ENCODE measurements around the gene CLDN9.

CLDN9 gene, protein sequence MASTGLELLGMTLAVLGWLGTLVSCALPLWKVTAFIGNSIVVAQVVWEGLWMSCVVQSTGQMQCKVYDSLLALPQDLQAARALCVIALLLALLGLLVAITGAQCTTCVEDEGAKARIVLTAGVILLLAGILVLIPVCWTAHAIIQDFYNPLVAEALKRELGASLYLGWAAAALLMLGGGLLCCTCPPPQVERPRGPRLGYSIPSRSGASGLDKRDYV

DNA sequence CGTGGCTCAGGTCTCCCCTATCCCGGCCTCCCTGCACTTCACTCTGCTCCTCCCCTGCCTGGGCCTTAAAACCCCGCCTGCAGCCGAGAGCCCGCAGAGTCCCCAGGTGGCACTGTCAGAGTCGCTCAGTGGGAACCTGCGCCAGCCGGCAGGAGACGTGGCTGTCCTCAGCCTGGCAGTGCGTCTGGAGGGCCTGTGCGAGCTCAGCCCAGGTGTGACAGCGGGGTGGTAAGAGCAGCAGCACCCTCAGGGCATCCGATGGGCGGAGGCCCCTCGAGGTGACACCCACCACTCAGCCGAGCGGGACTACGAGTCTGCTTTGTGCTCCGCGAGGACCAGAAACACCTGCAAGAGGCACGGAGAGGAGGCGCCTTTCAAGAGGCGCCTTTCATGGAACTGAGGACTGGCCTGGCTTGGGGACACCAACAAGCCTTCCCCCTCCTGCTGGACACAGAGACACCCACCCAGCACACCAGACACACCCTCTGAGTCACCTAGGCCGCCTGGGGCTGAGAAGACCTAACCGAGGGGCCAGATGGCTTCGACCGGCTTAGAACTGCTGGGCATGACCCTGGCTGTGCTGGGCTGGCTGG is at the start of gene CLDN9:
Gene CLDN9 (plus strand): TSS at position 96 of the 593 bp plus-strand sequence. CDS start 440 bp downstream, at position 536.
- DNase-seq (ENCODE audit: low spot score) = no peak

DNA sequence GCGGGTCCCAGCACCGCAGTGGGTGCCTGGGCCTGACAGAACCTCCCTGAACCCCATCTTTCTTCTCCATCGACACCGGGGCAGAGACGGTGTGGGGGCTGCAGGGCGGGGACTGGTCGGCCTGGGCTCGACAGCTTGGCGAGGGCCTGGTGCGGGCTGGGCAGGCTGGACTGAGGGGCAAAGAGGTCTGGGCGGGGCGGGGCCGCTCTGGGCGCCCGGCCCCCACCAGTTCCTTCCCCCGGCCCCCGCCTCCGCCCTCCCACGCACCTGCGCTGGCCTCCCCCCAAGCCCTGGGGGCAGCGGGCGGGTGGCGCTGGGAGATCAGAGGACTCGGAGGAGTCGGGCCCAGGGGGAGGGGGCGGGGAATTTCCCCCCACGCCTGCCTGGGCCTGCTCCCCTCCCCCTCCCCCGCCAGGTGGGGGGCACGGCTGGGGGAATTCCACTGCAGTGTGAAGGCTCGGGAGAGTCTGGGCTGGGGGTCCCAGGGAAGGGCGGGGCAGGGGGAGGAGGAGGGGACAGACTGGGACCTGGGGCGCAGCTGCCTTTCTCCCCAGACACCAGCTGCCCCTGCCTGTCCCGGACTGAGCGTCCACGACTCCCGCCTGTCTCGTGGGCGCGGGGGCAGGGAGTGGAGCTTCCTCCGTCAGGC is 49.5 kb upstream of the CLDN9 start:
- no peak for DNase-seq (ENCODE audit: low spot score)

DNA sequence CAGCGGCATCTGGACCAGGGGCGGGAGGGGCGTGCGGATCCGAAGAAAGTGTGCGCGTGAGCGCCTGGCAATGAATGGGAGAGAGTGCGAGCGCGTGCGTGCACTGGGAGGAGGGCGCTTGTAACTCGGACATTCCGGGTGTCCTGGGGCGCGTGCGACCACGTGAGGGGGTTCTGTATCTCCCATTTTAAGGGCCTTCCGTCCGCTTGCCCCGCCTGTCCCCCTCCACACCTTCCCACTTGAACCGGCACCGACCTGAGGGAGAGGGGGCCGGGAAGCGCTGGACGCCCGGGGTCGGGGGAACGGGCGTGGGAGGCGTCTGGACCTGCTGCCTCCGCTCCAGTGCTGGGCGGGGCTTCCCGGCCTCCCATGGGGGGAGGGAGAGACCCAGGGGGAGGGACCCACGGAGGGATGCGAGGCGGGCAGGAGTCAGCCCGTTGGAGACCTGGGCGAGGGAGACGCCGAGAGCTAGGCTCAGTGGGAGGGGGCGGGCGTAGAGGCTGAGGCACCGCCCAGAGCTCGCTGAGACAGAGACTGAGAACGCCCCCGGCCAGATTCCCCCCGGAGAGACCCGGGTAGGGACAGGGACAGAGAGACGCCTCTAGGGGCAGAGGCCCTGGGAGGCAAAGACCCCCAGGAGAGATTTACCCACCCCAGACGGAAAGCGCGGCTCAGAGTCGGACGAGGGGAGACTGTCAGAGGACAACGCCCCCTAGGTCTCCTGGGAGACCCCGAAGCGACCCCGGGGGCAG is 48.8 kb upstream of the CLDN9 start, which contains the start of gene KREMEN2:
Gene KREMEN2 (plus strand): TSS at position 553 of the 752 bp plus-strand sequence. CDS start 246 bp downstream, outside the sequence.
- DNase-seq (ENCODE audit: low spot score) = peak; percentile 69

DNA sequence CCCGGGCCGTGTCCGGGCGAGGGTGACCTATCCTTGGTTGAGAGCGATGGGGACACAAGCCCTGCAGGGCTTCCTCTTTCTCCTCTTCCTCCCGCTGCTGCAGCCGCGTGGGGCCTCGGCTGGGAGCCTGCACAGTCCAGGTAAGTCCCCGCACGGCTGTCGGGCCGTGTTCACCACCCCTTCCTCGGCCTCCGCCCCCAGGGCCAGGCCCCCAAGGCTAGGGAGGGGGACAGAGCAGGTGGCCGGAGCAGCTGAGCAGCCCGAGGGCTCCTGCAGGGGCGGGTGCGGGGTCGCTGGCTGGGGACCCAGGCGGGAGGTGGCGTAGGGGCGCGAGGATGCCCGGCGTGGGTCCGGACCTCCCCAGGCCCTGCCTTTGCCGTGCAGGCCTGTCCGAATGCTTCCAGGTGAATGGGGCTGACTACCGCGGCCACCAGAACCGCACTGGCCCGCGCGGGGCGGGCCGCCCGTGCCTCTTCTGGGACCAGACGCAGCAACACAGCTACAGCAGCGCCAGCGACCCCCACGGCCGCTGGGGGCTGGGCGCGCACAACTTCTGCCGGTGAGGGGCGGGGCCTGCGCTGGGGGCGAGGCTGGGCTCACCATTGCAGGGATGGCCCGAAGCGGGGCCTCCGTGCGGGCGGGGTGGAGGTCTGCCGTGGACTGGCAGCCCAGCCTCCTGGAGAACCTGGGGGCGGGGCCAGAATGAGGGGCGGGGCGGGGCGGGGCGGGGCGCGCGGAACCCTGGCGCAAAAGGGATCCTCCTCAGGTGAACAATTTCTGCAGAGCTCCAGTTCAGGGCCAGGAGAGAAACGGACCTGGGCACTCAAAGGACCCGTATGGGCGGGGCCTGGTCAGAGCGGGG is 48.0 kb upstream of the CLDN9 start:
- DNase-seq (ENCODE audit: low spot score) = peak; percentile 74

DNA sequence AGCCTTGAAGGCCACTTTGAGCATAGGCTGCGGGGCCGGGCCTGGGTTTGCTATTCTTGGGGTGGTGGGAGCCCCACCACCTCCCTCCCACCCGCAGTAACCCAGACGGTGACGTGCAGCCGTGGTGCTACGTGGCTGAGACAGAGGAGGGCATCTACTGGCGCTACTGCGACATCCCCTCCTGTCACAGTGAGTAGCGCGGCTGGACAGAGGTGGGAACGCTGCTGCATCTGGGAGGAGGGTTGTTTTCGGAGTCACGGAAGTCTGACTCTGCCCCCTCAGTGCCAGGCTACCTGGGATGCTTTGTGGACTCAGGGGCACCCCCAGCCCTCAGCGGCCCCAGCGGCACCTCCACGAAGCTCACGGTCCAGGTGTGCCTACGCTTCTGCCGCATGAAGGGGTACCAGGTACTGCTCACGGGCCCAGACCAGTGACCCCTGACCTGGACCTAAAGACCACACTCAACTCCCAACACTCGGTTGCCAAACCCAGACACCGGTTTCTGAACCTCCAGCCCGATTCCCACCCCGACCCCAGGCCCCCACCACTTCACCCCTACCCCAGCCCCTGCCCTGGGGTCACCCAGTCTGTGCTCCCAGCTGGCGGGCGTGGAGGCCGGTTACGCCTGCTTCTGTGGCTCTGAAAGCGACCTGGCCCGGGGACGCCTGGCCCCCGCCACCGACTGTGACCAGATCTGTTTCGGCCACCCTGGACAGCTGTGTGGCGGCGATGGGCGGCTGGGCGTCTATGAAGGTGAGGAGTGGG is 46.5 kb upstream of the CLDN9 start:
- DNase-seq (ENCODE audit: low spot score) = no peak

DNA sequence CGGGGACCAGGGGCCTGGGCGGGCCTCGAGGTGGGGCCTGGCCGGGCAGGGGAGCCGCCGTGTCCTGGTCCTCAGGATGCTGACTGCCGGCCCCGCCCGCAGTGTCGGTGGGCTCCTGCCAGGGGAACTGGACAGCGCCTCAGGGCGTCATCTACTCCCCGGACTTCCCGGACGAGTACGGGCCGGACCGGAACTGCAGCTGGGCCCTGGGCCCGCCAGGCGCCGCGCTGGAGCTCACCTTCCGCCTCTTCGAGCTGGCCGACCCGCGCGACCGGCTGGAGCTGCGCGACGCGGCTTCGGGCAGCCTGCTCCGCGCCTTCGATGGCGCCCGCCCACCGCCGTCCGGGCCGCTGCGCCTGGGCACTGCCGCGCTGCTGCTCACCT is 45.9 kb upstream of the CLDN9 start:
- DNase-seq (ENCODE audit: low spot score) = no peak

DNA sequence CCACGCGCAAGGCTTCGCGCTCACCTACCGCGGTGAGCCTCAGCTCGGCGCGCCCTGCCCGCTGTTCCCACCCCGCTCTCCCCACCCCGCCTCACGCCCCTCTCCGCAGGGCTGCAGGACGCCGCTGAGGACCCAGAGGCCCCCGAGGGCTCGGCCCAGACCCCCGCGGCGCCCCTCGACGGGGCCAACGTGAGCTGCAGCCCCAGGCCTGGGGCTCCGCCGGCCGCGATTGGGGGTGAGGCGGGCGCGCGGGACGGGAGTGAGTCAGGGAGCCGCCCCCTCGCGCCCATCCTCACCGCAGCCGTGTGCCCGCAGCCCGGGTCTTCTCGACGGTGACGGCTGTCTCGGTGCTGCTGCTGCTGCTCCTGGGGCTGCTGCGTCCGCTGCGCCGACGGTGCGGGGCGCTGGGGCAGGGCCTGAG is 45.5 kb upstream of the CLDN9 start:
- DNase-seq (ENCODE audit: low spot score) = no peak

DNA sequence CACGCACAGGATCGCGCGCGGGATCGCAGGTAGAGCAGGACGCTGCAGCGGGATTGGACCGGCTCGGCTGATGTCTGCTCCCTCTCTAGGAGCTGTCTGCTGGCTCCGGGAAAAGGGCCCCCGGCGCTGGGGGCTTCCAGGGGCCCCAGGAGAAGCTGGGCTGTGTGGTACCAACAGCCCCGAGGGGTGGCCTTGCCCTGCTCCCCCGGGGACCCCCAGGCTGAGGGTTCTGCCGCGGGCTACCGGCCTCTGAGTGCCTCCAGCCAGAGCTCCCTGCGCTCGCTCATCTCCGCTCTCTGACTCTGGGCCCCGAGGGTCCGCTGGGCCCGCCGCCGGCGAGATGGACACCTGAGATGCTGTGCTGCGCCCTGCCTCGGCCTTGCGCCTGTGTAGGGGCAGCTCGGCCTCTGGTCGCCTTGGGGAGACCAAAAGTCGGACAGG is 45.0 kb upstream of the CLDN9 start:
- DNase-seq (ENCODE audit: low spot score) = no peak

DNA sequence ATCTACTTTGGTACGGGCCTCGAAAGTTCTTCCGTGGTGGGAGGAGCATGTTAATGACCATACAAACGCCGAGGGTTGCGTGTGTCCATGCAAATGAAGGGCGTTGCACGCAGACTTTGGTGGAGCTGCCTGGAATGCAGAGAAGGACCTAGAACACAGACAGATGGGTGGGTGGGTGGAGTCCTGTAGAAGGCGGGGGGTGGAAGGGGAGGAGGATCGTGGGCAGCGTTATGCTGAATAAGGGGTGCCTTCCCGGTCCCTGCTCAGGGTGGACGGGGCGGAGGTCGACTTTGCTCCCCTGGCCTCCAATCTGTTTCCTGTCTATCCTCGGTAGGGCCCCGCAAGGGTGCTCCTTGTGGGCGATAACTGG is 44.4 kb upstream of the CLDN9 start:
- DNase-seq (ENCODE audit: low spot score) = no peak

DNA sequence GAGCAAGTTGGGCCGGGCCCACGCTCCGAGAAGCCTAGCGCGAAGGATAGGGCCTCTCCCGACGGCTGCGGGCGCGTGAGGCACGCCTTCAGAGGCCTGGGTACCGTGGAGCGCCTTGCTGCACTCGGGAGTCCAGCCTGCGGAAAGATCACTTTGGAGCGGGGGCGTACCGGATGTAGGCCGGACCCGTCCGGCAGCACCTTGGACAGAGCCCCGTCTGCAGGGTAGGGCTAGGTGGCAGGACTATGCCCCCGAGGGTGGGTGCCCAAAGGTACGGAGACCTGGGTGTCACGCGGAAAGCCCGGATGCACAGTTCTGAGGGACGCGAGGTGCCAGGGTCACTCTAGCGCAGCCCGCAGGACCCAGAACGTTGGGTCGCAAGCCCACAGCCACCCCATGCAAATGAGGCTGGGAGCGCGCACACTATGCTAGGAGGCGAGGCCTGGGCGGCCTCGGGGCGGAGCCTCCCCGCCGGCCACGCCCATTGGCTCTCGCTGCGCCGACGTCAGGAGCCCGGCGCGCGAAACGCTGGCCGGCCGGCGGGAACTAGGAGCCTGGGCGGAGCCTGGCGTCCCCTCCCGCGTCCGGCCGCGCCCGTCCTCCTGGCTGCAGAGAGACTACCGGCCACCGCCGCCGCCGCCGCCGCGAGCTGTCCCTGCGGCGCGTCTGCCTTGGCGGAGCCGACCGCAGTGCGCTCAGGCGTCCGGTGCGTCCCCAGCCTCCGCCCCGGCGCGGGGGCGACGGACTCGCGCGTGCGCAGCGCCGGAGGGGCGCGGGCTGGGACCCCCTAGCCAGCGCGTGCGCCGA is 43.8 kb upstream of the CLDN9 start, which contains the start of gene PAQR4:
Gene PAQR4 (plus strand): TSS at position 611 of the 807 bp plus-strand sequence. CDS start 327 bp downstream, outside the sequence.
- peak; percentile 96 for DNase-seq (ENCODE audit: low spot score)

DNA sequence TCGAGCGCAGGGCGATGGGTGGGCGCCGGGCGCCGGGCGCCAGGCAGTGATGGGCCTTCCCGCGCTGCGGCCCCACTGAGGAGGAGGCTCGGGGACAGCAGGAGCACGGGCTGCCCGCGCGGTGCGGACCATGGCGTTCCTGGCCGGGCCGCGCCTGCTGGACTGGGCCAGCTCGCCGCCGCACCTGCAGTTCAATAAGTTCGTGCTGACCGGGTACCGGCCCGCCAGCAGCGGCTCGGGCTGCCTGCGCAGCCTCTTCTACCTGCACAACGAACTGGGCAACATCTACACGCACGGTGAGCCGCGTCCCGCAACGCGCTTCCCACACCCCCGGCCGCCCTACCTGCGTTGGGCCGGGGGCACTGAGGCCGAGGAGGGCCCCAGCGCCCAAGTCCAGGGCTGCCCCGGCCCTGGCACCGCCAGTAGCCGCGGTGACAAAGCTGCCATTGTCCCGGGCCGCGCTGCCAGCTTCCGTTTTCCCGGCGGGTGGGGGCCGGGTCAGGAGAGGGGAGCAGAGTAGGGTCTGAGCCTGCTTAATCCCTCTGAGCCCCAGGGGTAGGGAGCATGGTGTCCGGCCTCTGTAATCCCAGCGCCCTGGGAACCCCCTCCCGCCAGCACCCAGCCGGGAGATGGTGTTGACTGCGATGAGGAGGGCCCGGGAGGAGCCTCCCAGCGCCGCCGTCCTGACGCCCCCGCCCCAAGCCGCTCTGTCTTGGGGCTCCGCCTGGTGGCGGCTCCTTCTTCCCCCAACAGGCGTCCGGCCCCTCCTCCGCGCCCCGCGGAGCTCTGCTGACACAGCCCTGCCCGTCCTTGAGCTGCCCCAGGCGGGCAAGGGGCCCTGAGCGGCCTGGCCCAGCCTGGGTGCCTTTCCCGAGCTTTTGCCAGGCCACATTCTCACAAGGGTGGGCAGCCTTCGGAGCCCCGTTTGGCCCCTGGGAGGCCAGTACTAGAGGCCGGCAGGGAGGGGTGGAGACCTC is 42.9 kb upstream of the CLDN9 start:
- peak; percentile 62 for DNase-seq (ENCODE audit: low spot score)

DNA sequence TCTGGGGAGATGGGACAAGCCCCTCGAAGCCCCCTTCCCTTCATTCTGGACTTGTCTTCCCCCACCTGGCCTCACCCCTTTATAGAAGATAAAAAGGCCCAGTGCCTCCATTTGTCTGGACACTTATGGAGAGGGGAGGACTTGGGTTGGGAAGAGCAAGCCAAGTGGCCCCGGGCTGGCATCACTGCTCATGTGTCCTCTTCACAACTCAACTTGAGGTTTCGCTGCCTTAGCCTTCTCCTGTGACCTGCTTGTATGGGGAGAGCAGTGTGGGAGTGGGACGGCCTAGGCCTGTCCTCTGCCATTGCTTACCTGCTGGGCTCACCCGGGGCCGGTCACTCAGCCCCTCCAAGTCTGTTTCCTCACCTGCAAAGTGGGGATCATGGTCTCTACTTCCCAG is 42.2 kb upstream of the CLDN9 start:
- no peak for DNase-seq (ENCODE audit: low spot score)

DNA sequence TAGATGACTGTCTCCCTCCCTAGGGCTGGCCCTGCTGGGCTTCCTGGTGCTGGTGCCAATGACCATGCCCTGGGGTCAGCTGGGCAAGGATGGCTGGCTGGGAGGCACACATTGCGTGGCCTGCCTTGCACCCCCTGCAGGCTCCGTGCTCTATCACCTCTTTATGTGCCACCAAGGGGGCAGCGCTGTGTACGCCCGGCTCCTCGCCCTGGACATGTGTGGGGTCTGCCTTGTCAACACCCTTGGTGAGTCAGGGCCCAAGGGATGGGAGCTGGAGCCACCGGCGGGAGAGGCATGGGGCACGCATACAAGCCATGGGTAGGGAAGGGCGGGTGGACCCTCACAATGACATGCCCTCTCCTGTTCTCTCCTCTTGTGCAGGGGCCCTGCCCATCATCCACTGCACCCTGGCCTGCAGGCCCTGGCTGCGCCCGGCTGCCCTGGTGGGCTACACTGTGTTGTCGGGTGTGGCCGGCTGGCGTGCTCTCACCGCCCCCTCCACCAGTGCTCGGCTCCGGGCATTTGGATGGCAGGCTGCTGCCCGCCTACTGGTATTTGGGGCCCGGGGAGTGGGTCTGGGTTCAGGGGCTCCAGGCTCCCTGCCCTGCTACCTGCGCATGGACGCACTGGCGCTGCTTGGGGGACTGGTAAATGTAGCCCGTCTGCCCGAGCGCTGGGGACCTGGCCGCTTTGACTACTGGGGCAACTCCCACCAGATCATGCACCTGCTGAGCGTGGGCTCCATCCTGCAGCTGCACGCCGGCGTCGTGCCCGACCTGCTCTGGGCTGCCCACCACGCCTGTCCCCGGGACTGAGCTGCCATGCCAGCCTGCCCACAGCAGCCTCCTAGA is 41.4 kb upstream of the CLDN9 start:
- no peak for DNase-seq (ENCODE audit: low spot score)

DNA sequence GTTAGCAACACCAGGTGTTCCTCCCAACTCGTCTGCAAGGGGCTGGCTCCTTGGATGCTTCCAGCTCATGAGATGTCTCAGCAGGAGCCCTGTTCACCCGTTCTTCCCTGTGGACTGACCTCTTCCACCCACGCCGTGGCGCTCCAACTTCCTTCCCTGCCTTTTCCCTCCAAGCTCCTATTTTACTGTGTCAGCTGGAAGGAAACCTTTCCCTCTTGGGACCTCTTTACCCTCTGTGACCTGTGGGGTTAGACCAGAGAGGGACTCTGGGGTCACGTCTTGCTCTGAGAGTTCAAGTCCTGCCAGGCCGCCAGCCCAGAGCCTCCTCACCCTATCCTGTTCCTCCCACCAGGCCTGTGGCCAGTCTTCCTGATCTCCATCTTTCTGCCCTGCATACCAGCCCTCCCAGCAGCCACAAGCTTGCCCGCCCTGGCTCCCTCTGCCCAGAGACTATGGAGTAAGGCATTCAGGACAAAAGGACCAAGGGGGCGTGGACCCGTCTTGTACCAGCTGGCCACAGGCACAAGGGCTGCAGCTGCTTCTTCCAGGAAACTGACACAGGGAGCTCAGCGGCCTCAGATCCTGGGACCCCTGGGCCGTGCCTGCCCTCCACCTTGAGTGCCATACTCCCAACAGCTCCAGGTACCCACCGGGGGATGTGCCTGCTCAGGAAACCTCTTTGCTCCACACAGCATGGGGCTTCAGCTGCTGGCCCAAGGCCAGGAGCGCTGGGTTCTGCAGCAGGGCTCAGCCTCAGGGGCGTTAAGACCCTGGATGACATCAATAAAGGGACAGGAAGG is 40.5 kb upstream of the CLDN9 start:
- no peak for DNase-seq (ENCODE audit: low spot score)

DNA sequence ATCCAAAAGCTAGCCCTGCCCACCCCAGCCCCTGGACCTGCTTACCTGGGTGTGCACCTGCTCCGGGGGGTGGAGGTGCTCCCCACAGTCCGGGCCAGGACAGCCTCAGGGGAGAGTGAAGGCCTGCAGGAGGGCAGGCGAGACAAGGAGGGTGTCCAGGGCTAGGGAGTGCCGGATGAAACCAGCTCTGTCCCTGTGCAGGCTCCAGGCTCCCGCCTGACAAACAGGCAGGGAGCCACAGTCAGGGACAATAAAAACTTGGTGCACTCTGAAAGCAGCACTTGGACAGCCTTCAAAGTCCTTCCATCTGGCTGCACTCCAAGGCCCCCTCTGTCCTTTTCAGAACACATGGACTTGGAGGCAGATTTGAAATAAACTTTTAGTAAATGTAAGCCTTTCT is 39.6 kb upstream of the CLDN9 start:
- DNase-seq (ENCODE audit: low spot score) = no peak

DNA sequence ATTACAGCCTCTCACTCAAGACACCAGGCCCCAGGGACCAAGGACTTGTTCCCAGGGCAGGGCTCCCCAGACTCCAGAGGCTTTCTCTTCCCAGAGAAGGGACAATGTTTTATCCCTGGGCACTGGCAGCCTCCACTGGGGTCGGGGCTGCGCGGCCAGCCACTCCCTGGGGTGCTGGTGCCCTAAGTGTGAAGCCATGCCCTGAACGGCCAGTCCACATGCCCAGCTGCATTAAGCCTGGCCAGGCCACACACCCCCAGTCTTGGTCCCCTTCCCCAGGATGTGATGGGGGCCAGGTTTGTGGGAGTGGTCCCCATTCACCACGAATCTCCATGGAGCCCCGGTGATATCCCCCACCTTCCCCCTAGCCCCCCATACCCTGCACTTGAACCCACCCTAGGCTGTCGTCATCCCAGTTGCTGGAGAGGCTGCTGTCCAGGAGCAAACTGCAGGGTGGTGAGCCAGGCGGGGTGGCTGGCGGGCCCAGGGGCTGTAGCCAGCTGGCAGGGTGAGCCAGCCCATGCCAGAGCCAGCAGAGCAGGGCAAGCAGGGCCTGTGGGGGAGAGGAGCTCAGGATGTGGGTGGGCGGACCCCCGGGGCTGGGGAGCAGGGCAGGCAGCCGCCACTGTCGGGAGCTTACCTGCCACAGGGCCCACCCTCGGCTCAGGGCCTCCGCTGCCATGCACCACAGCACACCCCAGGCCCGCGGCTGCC is 39.0 kb upstream of the CLDN9 start:
- no peak for DNase-seq (ENCODE audit: low spot score)
